Stomach (tissue), 9 donors: Measurements from ENCODE around the gene RASSF5. TPM values are rescaled to one million over a fixed set of nuclear protein-coding genes. Genes with fewer than 3 reads are reported as not detected.

ENCODE experiments used
- DNase-seq, 2 donors: peaks; one replicate each; pipeline versions ENCODE4 v3.0.0 to v3.0.0-alpha.2; 2013 to 2019
- H3K27ac ChIP-seq, 5 donors: fragments of 200-600 bp in 4 of 5; sonication (generic) in 4 of 5; one replicate each; pipeline ENCODE4 v1.5.1; 2013 to 2019; ENCODE audit warnings: mild to moderate bottlenecking in 1 of 5, moderate library complexity in 1 of 5
- H3K27me3 ChIP-seq, 3 donors: fragments of 200-600 bp; sonication (generic); one replicate each; pipeline ENCODE4 v1.5.1; 2017 to 2019; ENCODE audit warnings: mixed run types in 1 of 3
- H3K36me3 ChIP-seq, 4 donors: fragments of 200-600 bp; sonication (generic); 1 replicate in 3 of 4; 2 replicates in 1 of 4; pipeline ENCODE4 v1.5.1; 2016 to 2019
- H3K4me1 ChIP-seq, 4 donors: fragments of 200-600 bp; sonication (generic); one replicate each; pipeline ENCODE4 v1.5.1; 2016 to 2019
- H3K4me3 ChIP-seq, 4 donors: fragments of 200-600 bp; sonication (generic) in 3 of 4; one replicate each; pipeline ENCODE4 v1.5.1; 2016 to 2019; ENCODE audit warnings: mild to moderate bottlenecking in 1 of 4
- H3K9me3 ChIP-seq, 4 donors: fragments of 200-600 bp; sonication (generic); one replicate each; pipeline ENCODE4 v1.5.1; 2016 to 2019
- EP300 ChIP-seq: sonication (generic); formaldehyde crosslinking; IDR thresholded peaks from one replicate; pipeline ENCODE4 v1.6.1; 2017; ENCODE audit warnings: antibody characterized with exemption
- POLR2A ChIP-seq, 4 donors: fragments of 450-650 bp; IDR thresholded peaks; one replicate each; pipeline ENCODE4 v1.6.1; 2016; ENCODE audit warnings: antibody characterized with exemption in 4 of 4, control low read depth in 2 of 4, mild to moderate bottlenecking in 1 of 4, moderate library complexity in 1 of 4
- POLR2AphosphoS5 ChIP-seq, 3 donors: sonication (generic); formaldehyde crosslinking; IDR thresholded peaks; one replicate each; pipeline ENCODE4 v1.6.1; 2016; ENCODE audit warnings: antibody characterized with exemption in 3 of 3
- WGBS, 5 donors: extraction: QIAGEN DNeasy Blood & Tissue Kit in 3 of 5; methylation state at CpG; one replicate each; pipeline versions ENCODE4 v1.1.5 to v1.1.7; 2013 to 2018; 5-methylcytosine and 5-hydroxymethylcytosine counted together
- intact Hi-C: fragments of 100-400 bp; cut with DNase I; formaldehyde crosslinking; loops from one replicate; pipeline ENCODE4 v1.15.1; 2023; ENCODE audit warnings: low total_unique reads
- polyA plus RNA-seq, 3 donors: library from polyadenylated mRNA; stranded (reverse); fragments of 200-250 nt; gene quantifications; one replicate each; pipeline ENCODE4 v1.2.3, GENCODE V29; 2013
- total RNA-seq, 5 donors: library from RNA; depleted of rRNA; stranded (reverse); fragments of >200 nt; gene quantifications; one replicate each; pipeline versions ENCODE4 v1.1.0 to v1.2.3, GENCODE V29; 2014 to 2016
- TF ChIP-seq, protein P1 (sequence below), 7 experiments: fragments of 450-650 bp in 4 of 7; fragments of 200-600 bp in 3 of 7; sonication (generic) in 3 of 7; IDR thresholded peaks; one replicate each; pipeline ENCODE4 v1.5.1; 2016 to 2019; ENCODE audit warnings: antibody characterized with exemption in 7 of 7, control low read depth in 2 of 7, mild to moderate bottlenecking in 1 of 7
- donor health status: healthy with polysubstance abuse.
- donor health status: Bipolar disorder and iron deficiency.
- donor health status: healthy.

Gene RASSF5
- total and polyA plus RNA-seq, 8 donors, result 2.2 to 44.5 (median 7.5) TPM

DNA sequence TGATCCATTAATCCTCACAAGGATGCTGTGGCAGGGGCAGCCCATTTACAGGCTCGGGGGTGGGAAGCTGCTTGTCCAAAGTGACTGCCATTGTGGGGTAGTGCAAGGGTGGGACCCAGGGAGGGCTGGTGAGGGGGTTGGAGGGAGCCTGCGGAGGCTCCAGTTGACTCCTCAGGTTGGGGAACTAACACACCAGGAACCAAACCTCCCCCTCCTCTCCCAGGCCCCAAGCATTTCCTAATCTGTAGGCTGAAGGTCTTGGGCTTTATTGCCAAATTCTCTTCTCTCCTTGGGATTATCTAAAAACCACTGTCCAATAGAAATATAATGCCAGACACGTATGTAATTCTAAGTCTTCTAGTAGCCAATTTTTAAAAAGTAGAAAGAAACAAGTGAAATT is 18.9 kb upstream of the RASSF5 start:
- 84 to 94% (median 88%) methylated on average over 3 of the region's 3 CpGs for WGBS, 5 donors
- no peaks in the 10 kb centered on the region for H3K27me3 ChIP-seq
- TF ChIP-seq POLR2A (IDR thresholded peaks at IDR 0.05) (no peak), EP300 (no peak), POLR2AphosphoS5 (IDR thresholded peaks at IDR 0.05) (no peak)
- TF ChIP-seq, protein P1, sequence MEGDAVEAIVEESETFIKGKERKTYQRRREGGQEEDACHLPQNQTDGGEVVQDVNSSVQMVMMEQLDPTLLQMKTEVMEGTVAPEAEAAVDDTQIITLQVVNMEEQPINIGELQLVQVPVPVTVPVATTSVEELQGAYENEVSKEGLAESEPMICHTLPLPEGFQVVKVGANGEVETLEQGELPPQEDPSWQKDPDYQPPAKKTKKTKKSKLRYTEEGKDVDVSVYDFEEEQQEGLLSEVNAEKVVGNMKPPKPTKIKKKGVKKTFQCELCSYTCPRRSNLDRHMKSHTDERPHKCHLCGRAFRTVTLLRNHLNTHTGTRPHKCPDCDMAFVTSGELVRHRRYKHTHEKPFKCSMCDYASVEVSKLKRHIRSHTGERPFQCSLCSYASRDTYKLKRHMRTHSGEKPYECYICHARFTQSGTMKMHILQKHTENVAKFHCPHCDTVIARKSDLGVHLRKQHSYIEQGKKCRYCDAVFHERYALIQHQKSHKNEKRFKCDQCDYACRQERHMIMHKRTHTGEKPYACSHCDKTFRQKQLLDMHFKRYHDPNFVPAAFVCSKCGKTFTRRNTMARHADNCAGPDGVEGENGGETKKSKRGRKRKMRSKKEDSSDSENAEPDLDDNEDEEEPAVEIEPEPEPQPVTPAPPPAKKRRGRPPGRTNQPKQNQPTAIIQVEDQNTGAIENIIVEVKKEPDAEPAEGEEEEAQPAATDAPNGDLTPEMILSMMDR (IDR thresholded peaks at IDR 0.05), result no peak
- H3K36me3 ChIP-seq, result peaks cover 7 to 85% (median 66%) of the 10 kb centered on the region in 4 donors
- H3K4me3 ChIP-seq, result no peak overlapping the region
- intact Hi-C loops, result no loop called here
- no peak overlapping the region for H3K27ac ChIP-seq
- H3K9me3 ChIP-seq, result no peaks in the 10 kb centered on the region
- no peak for DNase-seq
- H3K4me1 ChIP-seq, result peaks cover 0 to 12% (median 8%) of the 10 kb centered on the region in 4 donors

GRCh38 chr1:206489980-206490770 is 17.2 kb upstream of the RASSF5 start:
- Histone ChIP-seq H3K36me3 (peaks cover 7 to 77% (median 58%) of the 10 kb centered on the region in 4 donors), H3K4me1 (peaks cover 2 to 19% (median 13%) of the 10 kb centered on the region in 4 donors), H3K9me3 (no peaks in the 10 kb centered on the region), H3K27ac (no peak overlapping the region), H3K4me3 (no peak overlapping the region), H3K27me3 (no peaks in the 10 kb centered on the region)
- TF ChIP-seq POLR2A (IDR thresholded peaks at IDR 0.05), result no peak
- no peak for TF ChIP-seq EP300
- peak in 1 of 3 donors; percentile 68 for TF ChIP-seq POLR2AphosphoS5 (IDR thresholded peaks at IDR 0.05)
- TF ChIP-seq, protein P1 (IDR thresholded peaks at IDR 0.05), result peak in 5 of 7 experiments; percentile 89 to 95 (median 93)
- intact Hi-C loops, result loop anchor here (5.0 to 10.0 kb wide), 2 partner anchors 92 to 175 kb away; no protein-coding TSS in a partner anchor
- 56 to 60% (median 57%) methylated on average over 18 to 22 of the region's 22 CpGs for WGBS, 5 donors
- DNase-seq, result peak; percentile 84 to 89

DNA sequence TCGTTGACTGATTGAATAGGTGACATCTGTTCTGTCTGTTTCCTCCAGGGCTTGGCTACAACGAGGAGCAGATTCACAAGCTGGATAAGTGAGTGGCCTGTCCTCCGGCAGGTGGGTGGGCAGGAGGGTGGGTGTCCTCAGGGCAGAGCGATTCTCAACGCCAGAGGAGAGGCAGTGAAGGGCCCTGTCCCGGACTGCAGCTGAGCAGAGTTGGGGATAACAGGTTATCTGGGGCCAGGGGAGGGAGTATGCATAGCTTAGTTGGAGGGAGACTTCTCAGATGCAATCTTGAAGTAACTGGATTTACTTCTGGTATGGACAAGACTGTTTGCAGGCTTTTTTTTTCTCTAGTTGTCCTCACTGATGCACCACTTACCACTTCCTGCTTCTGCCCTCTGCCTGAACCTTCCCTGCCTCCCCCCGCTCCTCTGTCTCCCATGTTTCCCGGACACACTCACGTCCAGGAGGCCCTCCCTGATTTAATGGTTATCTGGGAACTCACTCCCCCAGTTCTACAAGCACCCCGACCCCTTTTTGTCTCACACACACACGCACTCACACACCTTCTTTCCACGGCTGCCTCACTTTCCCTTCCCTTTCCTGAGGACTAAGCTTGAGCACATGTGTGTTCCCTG is 16.4 kb upstream of the RASSF5 start:
- 80 to 86% (median 83%) methylated on average over 12 of the region's 12 CpGs for WGBS, 5 donors
- intact Hi-C loops, result loop anchor here (5.0 to 10.0 kb wide), 2 partner anchors 91 to 174 kb away; no protein-coding TSS in a partner anchor
- H3K4me1 ChIP-seq, result peaks cover 9 to 26% (median 21%) of the 10 kb centered on the region in 4 donors
- TF ChIP-seq POLR2A (IDR thresholded peaks at IDR 0.05) (no peak), EP300 (no peak)
- TF ChIP-seq, protein P1 (IDR thresholded peaks at IDR 0.05), result no peak
- H3K4me3 ChIP-seq, result no peak overlapping the region
- no peak overlapping the region for H3K27ac ChIP-seq
- H3K27me3 ChIP-seq, result no peaks in the 10 kb centered on the region
- DNase-seq, result no peak
- H3K36me3 ChIP-seq, result peaks cover 7 to 70% (median 51%) of the 10 kb centered on the region in 4 donors
- no peaks in the 10 kb centered on the region for H3K9me3 ChIP-seq

- intact Hi-C loops, result loop anchor here (5.0 to 10.0 kb wide), 2 partner anchors 91 to 173 kb away; no protein-coding TSS in a partner anchor
- Histone ChIP-seq H3K4me1 (peaks cover 9 to 32% (median 28%) of the 10 kb centered on the region in 4 donors), H3K4me3 (no peak overlapping the region), H3K27me3 (no peaks in the 10 kb centered on the region), H3K9me3 (no peaks in the 10 kb centered on the region), H3K27ac (no peak overlapping the region), H3K36me3 (peaks cover 7 to 68% (median 48%) of the 10 kb centered on the region in 4 donors)
- TF ChIP-seq EP300 (no peak), POLR2A (IDR thresholded peaks at IDR 0.05) (no peak), POLR2AphosphoS5 (IDR thresholded peaks at IDR 0.05) (no peak)
- TF ChIP-seq, protein P1 (IDR thresholded peaks at IDR 0.05), result no peak
- DNase-seq, result no peak
- WGBS, 5 donors, result 76 to 97% (median 92%) methylated on average over 4 of the region's 4 CpGs
These were observed 15.7 kb upstream of the RASSF5 start for GRCh38 chr1:206491616-206492015.
